ENCODE data around the gene LAMC1.

DNA sequence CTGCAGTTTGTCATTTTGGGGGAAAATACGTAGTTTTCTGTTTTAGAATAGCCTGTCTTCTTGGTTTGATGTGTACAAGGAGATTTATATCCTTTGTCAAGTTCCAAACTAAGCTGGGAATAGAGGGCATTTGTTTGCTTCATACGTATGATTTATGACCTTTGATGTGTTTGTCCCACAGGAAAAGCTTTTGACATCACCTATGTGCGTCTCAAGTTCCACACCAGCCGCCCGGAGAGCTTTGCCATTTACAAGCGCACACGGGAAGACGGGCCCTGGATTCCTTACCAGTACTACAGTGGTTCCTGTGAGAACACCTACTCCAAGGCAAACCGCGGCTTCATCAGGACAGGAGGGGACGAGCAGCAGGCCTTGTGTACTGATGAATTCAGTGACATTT, 79.9 kb downstream of the LAMC1 start:
- TF ChIP-seq, protein P1, sequence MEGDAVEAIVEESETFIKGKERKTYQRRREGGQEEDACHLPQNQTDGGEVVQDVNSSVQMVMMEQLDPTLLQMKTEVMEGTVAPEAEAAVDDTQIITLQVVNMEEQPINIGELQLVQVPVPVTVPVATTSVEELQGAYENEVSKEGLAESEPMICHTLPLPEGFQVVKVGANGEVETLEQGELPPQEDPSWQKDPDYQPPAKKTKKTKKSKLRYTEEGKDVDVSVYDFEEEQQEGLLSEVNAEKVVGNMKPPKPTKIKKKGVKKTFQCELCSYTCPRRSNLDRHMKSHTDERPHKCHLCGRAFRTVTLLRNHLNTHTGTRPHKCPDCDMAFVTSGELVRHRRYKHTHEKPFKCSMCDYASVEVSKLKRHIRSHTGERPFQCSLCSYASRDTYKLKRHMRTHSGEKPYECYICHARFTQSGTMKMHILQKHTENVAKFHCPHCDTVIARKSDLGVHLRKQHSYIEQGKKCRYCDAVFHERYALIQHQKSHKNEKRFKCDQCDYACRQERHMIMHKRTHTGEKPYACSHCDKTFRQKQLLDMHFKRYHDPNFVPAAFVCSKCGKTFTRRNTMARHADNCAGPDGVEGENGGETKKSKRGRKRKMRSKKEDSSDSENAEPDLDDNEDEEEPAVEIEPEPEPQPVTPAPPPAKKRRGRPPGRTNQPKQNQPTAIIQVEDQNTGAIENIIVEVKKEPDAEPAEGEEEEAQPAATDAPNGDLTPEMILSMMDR (IDR thresholded peaks at IDR 0.05), result no peak
- TF ChIP-seq SIN3A (IDR thresholded peaks at IDR 0.05; ENCODE audit: borderline replicate concordance, insufficient read depth, low read depth, low read length), result no peak

All from Panc1 (cell line).